ENCODE results near the gene TTLL1.

The TTLL1 gene

DNA sequence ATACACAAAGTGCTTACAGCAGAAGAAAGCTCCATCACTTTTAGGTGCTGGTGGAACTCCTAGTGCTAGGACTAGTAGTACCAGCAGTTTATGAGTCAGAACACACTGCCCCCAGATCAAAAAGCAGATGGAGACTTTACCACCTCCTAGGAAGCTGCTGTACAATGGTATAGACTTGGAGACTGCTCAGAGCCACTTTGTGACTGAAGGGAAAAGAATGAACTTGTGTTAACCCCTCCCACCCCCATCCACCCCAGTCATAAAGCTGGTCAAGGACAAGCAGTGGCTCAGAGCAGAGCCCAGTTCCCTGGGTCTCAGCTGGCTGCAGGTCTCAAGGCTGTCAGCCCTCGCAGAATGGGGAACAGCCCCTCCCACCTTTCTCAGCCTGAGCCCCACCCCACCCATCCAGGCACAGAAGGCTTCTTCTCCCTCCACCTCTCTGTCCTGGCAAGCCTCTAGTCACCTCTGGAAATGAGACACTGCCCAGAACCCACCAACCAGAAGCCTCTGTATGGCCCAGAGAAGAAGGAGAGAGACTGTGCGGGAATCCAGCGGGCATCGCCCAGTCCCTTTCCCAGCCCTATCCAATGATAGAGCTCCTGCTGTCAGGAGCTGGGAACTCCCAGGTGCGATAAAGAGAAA, 98.1 kb downstream of the TTLL1 start:
- DNase-seq: no peak

DNA sequence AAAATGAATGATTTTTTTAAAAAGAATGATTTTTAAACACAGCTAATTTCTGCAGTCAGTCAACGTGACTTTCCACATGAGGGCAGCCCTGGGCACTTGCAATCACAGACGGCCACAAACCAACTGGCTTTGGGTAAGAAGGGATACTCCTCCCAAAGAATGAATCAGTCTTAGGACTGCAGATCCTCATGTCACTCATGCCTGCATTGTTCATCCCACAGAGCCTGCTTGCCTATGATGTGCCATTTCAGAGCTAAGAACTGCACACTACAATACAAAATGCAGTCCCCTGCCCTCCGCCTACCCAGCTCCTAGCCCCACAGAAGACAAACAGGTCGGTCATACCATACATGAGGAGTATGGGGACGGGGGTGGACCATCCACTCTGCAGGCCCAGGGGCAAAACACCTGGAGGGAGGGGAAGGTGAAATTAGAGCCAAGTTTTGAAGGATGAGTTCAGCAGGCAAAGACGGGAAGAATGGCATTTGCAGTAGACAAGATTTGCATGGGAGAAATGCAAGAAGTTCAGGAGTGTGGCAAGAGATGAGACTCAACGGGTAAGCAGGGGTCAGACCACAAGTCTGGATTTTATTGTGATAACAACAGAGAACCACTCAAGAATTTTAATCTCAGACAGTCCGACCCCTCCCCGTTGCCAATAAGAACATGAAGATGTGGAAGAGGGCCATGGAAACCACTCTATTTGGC, 98.9 kb downstream of the TTLL1 start:
- DNase-seq: no peak
